Stomach (tissue), 4 donors: ENCODE data around the gene SMYD3.

ENCODE experiments used
- EP300 ChIP-seq: sonication (generic); formaldehyde crosslinking; IDR thresholded peaks from one replicate; pipeline ENCODE4 v1.6.1; 2017; ENCODE audit warnings: antibody characterized with exemption
- POLR2A ChIP-seq, 4 donors: fragments of 450-650 bp; IDR thresholded peaks; one replicate each; pipeline ENCODE4 v1.6.1; 2016; ENCODE audit warnings: antibody characterized with exemption in 4 of 4, control low read depth in 2 of 4, mild to moderate bottlenecking in 1 of 4, moderate library complexity in 1 of 4
- POLR2AphosphoS5 ChIP-seq, 3 donors: sonication (generic); formaldehyde crosslinking; IDR thresholded peaks; one replicate each; pipeline ENCODE4 v1.6.1; 2016; ENCODE audit warnings: antibody characterized with exemption in 3 of 3
- TF ChIP-seq, protein P1 (sequence below), 7 experiments: fragments of 450-650 bp in 4 of 7; fragments of 200-600 bp in 3 of 7; sonication (generic) in 3 of 7; IDR thresholded peaks; one replicate each; pipeline ENCODE4 v1.5.1; 2016 to 2019; ENCODE audit warnings: antibody characterized with exemption in 7 of 7, control low read depth in 2 of 7, mild to moderate bottlenecking in 1 of 7

DNA sequence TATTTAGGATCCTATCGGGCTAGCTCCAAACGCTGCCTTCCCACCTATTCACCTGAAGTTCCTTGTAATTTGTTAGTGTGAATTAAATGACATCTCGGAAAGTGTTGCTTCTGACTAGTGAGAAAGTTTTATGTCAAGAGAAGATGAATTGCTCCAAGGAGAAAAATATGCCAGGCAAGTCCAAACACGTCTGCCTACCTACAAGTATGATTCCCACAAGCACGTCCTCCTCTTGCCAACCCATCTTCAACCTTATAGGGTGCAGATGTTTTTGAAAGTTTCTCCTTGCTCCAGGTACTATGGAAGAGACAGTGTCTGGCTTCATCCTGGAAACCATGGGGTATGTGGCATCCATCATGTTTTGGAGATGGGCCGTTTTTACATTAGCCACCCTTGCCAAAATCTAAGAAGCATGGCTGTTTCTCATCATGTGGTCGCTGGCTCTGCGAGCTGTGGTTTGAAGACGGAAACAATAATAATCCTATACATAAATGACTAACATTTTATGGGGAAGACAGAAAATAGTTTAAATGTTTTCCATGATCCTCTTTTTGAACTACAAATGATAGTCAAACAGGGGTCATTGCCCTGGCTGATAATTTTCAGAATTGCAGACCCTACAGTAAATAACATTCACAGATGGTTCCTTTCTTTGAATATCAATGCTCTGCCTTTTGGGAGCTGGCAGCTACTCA lies 505.8 kb downstream of the SMYD3 start:
- TF ChIP-seq, protein P1, sequence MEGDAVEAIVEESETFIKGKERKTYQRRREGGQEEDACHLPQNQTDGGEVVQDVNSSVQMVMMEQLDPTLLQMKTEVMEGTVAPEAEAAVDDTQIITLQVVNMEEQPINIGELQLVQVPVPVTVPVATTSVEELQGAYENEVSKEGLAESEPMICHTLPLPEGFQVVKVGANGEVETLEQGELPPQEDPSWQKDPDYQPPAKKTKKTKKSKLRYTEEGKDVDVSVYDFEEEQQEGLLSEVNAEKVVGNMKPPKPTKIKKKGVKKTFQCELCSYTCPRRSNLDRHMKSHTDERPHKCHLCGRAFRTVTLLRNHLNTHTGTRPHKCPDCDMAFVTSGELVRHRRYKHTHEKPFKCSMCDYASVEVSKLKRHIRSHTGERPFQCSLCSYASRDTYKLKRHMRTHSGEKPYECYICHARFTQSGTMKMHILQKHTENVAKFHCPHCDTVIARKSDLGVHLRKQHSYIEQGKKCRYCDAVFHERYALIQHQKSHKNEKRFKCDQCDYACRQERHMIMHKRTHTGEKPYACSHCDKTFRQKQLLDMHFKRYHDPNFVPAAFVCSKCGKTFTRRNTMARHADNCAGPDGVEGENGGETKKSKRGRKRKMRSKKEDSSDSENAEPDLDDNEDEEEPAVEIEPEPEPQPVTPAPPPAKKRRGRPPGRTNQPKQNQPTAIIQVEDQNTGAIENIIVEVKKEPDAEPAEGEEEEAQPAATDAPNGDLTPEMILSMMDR (IDR thresholded peaks at IDR 0.05): no peak
- no peak for TF ChIP-seq EP300
- TF ChIP-seq POLR2AphosphoS5 (IDR thresholded peaks at IDR 0.05): no peak
- no peak for TF ChIP-seq POLR2A (IDR thresholded peaks at IDR 0.05)
